H1 (cell line): ENCODE data around the gene TMEM126B. TPM values are rescaled to one million over a fixed set of nuclear protein-coding genes. Genes with fewer than 3 reads are reported as not detected.

ENCODE experiments used
- EZH2 ChIP-seq: fragments of 200-600 bp; sonication (generic); IDR thresholded peaks from 2 replicates; pipeline ENCODE4 v1.7.1; 2012; ENCODE audit warnings: low read depth, mild to moderate bottlenecking, moderate library complexity, low read length, inconsistent platforms; ENCODE audit not compliant: severe bottlenecking
- polyA plus RNA-seq, 7 experiments: library from polyadenylated mRNA; depleted of rRNA in 3 of 7; stranded (reverse) in 5 of 7; unstranded in 2 of 7; fragments of >200 nt in 5 of 7; fragments of 200-250 nt in 2 of 7; gene quantifications; 1 replicate in 5 of 7; 2 replicates in 1 of 7; 4 replicates in 1 of 7; pipeline versions ENCODE4 v1.2.1 to v1.2.3, GENCODE V29; 2011 to 2013; ENCODE audit warnings: missing spikeins in 2 of 7, mixed read lengths in 2 of 7
- total RNA-seq: library from RNA; stranded (reverse); fragmentation: NEBNext Ultra II Directional; extraction: Animal tissue kit (Norgen Biotek cat#: 25700); gene quantifications from 2 replicates; pipeline ENCODE4 v1.2.1, GENCODE V29; 2021

TMEM126B gene
- total and polyA plus RNA-seq, 2 of the 8 experiments (the other 6 are each of a cell fraction or from before 2014, with no cell fraction given), result 85.6 to 101 TPM

GRCh38 chr11:85661972-85662664 lies 33.7 kb downstream of the TMEM126B start (continued):
- TF ChIP-seq EZH2, result no peak
